Gastroesophageal sphincter (tissue), 3 donors: ENCODE measurements around the gene KLHL29.

Source experiments
- CTCF ChIP-seq, 4 experiments: fragments of 200-600 bp in 2 of 4; fragments of 450-650 bp in 2 of 4; sonication (generic) in 1 of 4; IDR thresholded peaks; one replicate each; pipeline ENCODE4 v1.5.1; 2017 to 2019; ENCODE audit warnings: antibody characterized with exemption in 4 of 4, mild to moderate bottlenecking in 2 of 4, moderate library complexity in 2 of 4
- POLR2A ChIP-seq, 2 donors: fragments of 450-650 bp; IDR thresholded peaks; one replicate each; pipeline ENCODE4 v1.6.1; 2017; ENCODE audit warnings: antibody characterized with exemption in 2 of 2, mild to moderate bottlenecking in 2 of 2, moderate library complexity in 1 of 2

- TF ChIP-seq CTCF (IDR thresholded peaks at IDR 0.05) (no peak), POLR2A (IDR thresholded peaks at IDR 0.05) (no peak)
These were observed 23.8 kb upstream of the KLHL29 start for GRCh38 chr2:23361152-23361551.
